ENCODE data around the gene LMAN2L.

LMAN2L gene

GRCh38 chr2:96733931-96734330 lies 5.9 kb downstream of the LMAN2L start:
- H4K5ac ChIP-seq (ENCODE audit: low read length) = no peak overlapping the region
- H3K27ac ChIP-seq (ENCODE audit: low read depth, low read length) = no peak overlapping the region
- H3K79me2 ChIP-seq (ENCODE audit: control insufficient read depth, insufficient read depth, low read length) = peaks cover 5% of the 10 kb centered on the region
- no peak overlapping the region for H3K9ac ChIP-seq (ENCODE audit: low read length)
- H3K36me3 ChIP-seq (ENCODE audit: control insufficient read depth, insufficient read depth, low read length) = peaks cover 9% of the 10 kb centered on the region
- H2BK5ac ChIP-seq (ENCODE audit: low read length) = no peak overlapping the region
- no peaks in the 10 kb centered on the region for H3K27me3 ChIP-seq (ENCODE audit: insufficient read depth, low read length, poor library complexity)
- no peaks in the 10 kb centered on the region for H3K4me1 ChIP-seq (ENCODE audit: control insufficient read depth, low read depth, low read length)
- H3K56ac ChIP-seq (ENCODE audit: low read length) = no peak overlapping the region
- no peak overlapping the region for H2AK5ac ChIP-seq (ENCODE audit: low read length)
- H2BK15ac ChIP-seq (replicated peaks; ENCODE audit: low read depth) = no peak overlapping the region
- no peak overlapping the region for H2BK120ac ChIP-seq (ENCODE audit: low read depth, low read length)
- no peak overlapping the region for H3K18ac ChIP-seq (ENCODE audit: low read length)
- H4K8ac ChIP-seq (ENCODE audit: low read depth, low read length) = no peak overlapping the region
- peaks cover 6% of the 10 kb centered on the region for H3K79me1 ChIP-seq (ENCODE audit: low read length)
- H3K4me2 ChIP-seq (ENCODE audit: low read length) = no peak overlapping the region
- H3K4me3 ChIP-seq (ENCODE audit: low read length) = no peak overlapping the region
- no peak for DNase-seq
- H3K23ac ChIP-seq (ENCODE audit: low read length) = no peak overlapping the region
- no CpG with 5 or more reads among the region's 3 CpGs for WGBS (ENCODE audit: extremely low coverage, insufficient coverage, low lambda C conversion rate)
- H3K4ac ChIP-seq (ENCODE audit: low read depth, low read length) = no peak overlapping the region

- Histone ChIP-seq H3K27me3 (ENCODE audit: insufficient read depth, low read length, poor library complexity) (no peaks in the 10 kb centered on the region), H3K4ac (ENCODE audit: low read depth, low read length) (no peak overlapping the region), H2AK5ac (ENCODE audit: low read length) (no peak overlapping the region), H3K9ac (ENCODE audit: low read length) (no peak overlapping the region), H4K5ac (ENCODE audit: low read length) (no peak overlapping the region), H3K4me1 (ENCODE audit: control insufficient read depth, low read depth, low read length) (no peaks in the 10 kb centered on the region), H2BK15ac (replicated peaks; ENCODE audit: low read depth) (no peak overlapping the region), H3K18ac (ENCODE audit: low read length) (no peak overlapping the region), H4K8ac (ENCODE audit: low read depth, low read length) (no peak overlapping the region), H3K56ac (ENCODE audit: low read length) (no peak overlapping the region), H3K36me3 (ENCODE audit: control insufficient read depth, insufficient read depth, low read length) (peaks cover 11% of the 10 kb centered on the region), H3K79me1 (ENCODE audit: low read length) (no peaks in the 10 kb centered on the region), H2BK120ac (ENCODE audit: low read depth, low read length) (no peak overlapping the region), H3K4me3 (ENCODE audit: low read length) (no peak overlapping the region), H3K79me2 (ENCODE audit: control insufficient read depth, insufficient read depth, low read length) (no peaks in the 10 kb centered on the region), H3K27ac (ENCODE audit: low read depth, low read length) (no peak overlapping the region), H3K4me2 (ENCODE audit: low read length) (no peak overlapping the region), H3K23ac (ENCODE audit: low read length) (no peak overlapping the region), H2BK5ac (ENCODE audit: low read length) (no peak overlapping the region)
- no CpG with 5 or more reads among the region's 2 CpGs for WGBS (ENCODE audit: extremely low coverage, insufficient coverage, low lambda C conversion rate)
- no peak for DNase-seq
Measured at GRCh38 chr2:96730212-96730611, 9.7 kb downstream of the LMAN2L start.

GRCh38 chr2:96729748-96730147 lies 10.1 kb downstream of the LMAN2L start:
- H3K79me2 ChIP-seq (ENCODE audit: control insufficient read depth, insufficient read depth, low read length) = no peaks in the 10 kb centered on the region
- WGBS (ENCODE audit: extremely low coverage, insufficient coverage, low lambda C conversion rate) = no CpG with 5 or more reads among the region's 7 CpGs
- H3K56ac ChIP-seq (ENCODE audit: low read length) = no peak overlapping the region
- H3K4me3 ChIP-seq (ENCODE audit: low read length) = no peak overlapping the region
- H3K4ac ChIP-seq (ENCODE audit: low read depth, low read length) = no peak overlapping the region
- no peaks in the 10 kb centered on the region for H3K27me3 ChIP-seq (ENCODE audit: insufficient read depth, low read length, poor library complexity)
- no peak overlapping the region for H3K9ac ChIP-seq (ENCODE audit: low read length)
- H3K4me2 ChIP-seq (ENCODE audit: low read length) = no peak overlapping the region
- H4K8ac ChIP-seq (ENCODE audit: low read depth, low read length) = no peak overlapping the region
- H2BK15ac ChIP-seq (replicated peaks; ENCODE audit: low read depth) = no peak overlapping the region
- peaks cover 11% of the 10 kb centered on the region for H3K36me3 ChIP-seq (ENCODE audit: control insufficient read depth, insufficient read depth, low read length)
- no peak overlapping the region for H3K18ac ChIP-seq (ENCODE audit: low read length)
- H2AK5ac ChIP-seq (ENCODE audit: low read length) = no peak overlapping the region
- H3K79me1 ChIP-seq (ENCODE audit: low read length) = no peaks in the 10 kb centered on the region
- H4K5ac ChIP-seq (ENCODE audit: low read length) = no peak overlapping the region
- H2BK120ac ChIP-seq (ENCODE audit: low read depth, low read length) = no peak overlapping the region
- no peak overlapping the region for H3K23ac ChIP-seq (ENCODE audit: low read length)
- no peaks in the 10 kb centered on the region for H3K4me1 ChIP-seq (ENCODE audit: control insufficient read depth, low read depth, low read length)
- DNase-seq = no peak
- H2BK5ac ChIP-seq (ENCODE audit: low read length) = no peak overlapping the region
- no peak overlapping the region for H3K27ac ChIP-seq (ENCODE audit: low read depth, low read length)

GRCh38 chr2:96727431-96727830 lies 12.4 kb downstream of the LMAN2L start:
- WGBS (ENCODE audit: extremely low coverage, insufficient coverage, low lambda C conversion rate) = no CpG with 5 or more reads among the region's 5 CpGs
- peaks cover 9% of the 10 kb centered on the region for H3K36me3 ChIP-seq (ENCODE audit: control insufficient read depth, insufficient read depth, low read length)
- H3K23ac ChIP-seq (ENCODE audit: low read length) = no peak overlapping the region

GRCh38 chr2:96726131-96726530 lies 13.7 kb downstream of the LMAN2L start:
- no peak overlapping the region for H3K18ac ChIP-seq (ENCODE audit: low read length)
- no peak overlapping the region for H3K27ac ChIP-seq (ENCODE audit: low read depth, low read length)
- no peak overlapping the region for H3K23ac ChIP-seq (ENCODE audit: low read length)
- H3K36me3 ChIP-seq (ENCODE audit: control insufficient read depth, insufficient read depth, low read length) = peaks cover 9% of the 10 kb centered on the region
- no CpG with 5 or more reads among the region's 4 CpGs for WGBS (ENCODE audit: extremely low coverage, insufficient coverage, low lambda C conversion rate)
- DNase-seq = no peak
- H2BK15ac ChIP-seq (replicated peaks; ENCODE audit: low read depth) = no peak overlapping the region
- H4K5ac ChIP-seq (ENCODE audit: low read length) = no peak overlapping the region
- H2AK5ac ChIP-seq (ENCODE audit: low read length) = no peak overlapping the region
- no peaks in the 10 kb centered on the region for H3K79me1 ChIP-seq (ENCODE audit: low read length)
- H2BK120ac ChIP-seq (ENCODE audit: low read depth, low read length) = no peak overlapping the region
- no peak overlapping the region for H3K4me3 ChIP-seq (ENCODE audit: low read length)
- no peak overlapping the region for H3K9ac ChIP-seq (ENCODE audit: low read length)
- H3K4me1 ChIP-seq (ENCODE audit: control insufficient read depth, low read depth, low read length) = no peaks in the 10 kb centered on the region
- no peak overlapping the region for H2BK5ac ChIP-seq (ENCODE audit: low read length)
- H3K27me3 ChIP-seq (ENCODE audit: insufficient read depth, low read length, poor library complexity) = no peaks in the 10 kb centered on the region
- no peak overlapping the region for H4K8ac ChIP-seq (ENCODE audit: low read depth, low read length)
- H3K4me2 ChIP-seq (ENCODE audit: low read length) = no peak overlapping the region
- H3K79me2 ChIP-seq (ENCODE audit: control insufficient read depth, insufficient read depth, low read length) = no peaks in the 10 kb centered on the region
- H3K4ac ChIP-seq (ENCODE audit: low read depth, low read length) = no peak overlapping the region
- H3K56ac ChIP-seq (ENCODE audit: low read length) = no peak overlapping the region

More at GRCh38 chr2:96727431-96727830, 12.4 kb downstream of the LMAN2L start:
- H3K4ac ChIP-seq (ENCODE audit: low read depth, low read length) = no peak overlapping the region
- H3K27me3 ChIP-seq (ENCODE audit: insufficient read depth, low read length, poor library complexity) = no peaks in the 10 kb centered on the region
- DNase-seq = no peak
- no peaks in the 10 kb centered on the region for H3K4me1 ChIP-seq (ENCODE audit: control insufficient read depth, low read depth, low read length)
- no peak overlapping the region for H2BK15ac ChIP-seq (replicated peaks; ENCODE audit: low read depth)
- no peaks in the 10 kb centered on the region for H3K79me2 ChIP-seq (ENCODE audit: control insufficient read depth, insufficient read depth, low read length)
- no peak overlapping the region for H4K8ac ChIP-seq (ENCODE audit: low read depth, low read length)
- H3K56ac ChIP-seq (ENCODE audit: low read length) = no peak overlapping the region
- H3K4me3 ChIP-seq (ENCODE audit: low read length) = no peak overlapping the region
- no peak overlapping the region for H2BK5ac ChIP-seq (ENCODE audit: low read length)
- H2BK120ac ChIP-seq (ENCODE audit: low read depth, low read length) = no peak overlapping the region
- no peak overlapping the region for H4K5ac ChIP-seq (ENCODE audit: low read length)
- no peak overlapping the region for H2AK5ac ChIP-seq (ENCODE audit: low read length)
- no peak overlapping the region for H3K27ac ChIP-seq (ENCODE audit: low read depth, low read length)
- H3K79me1 ChIP-seq (ENCODE audit: low read length) = no peaks in the 10 kb centered on the region
- H3K18ac ChIP-seq (ENCODE audit: low read length) = no peak overlapping the region
- no peak overlapping the region for H3K4me2 ChIP-seq (ENCODE audit: low read length)
- no peak overlapping the region for H3K9ac ChIP-seq (ENCODE audit: low read length)

- peaks cover 3% of the 10 kb centered on the region for H3K36me3 ChIP-seq (ENCODE audit: control insufficient read depth, insufficient read depth, low read length)
- H3K4ac ChIP-seq (ENCODE audit: low read depth, low read length) = no peak overlapping the region
Measured at GRCh38 chr2:96716388-96716787, 23.5 kb downstream of the LMAN2L start.

More at GRCh38 chr2:96716388-96716787, 23.5 kb downstream of the LMAN2L start:
- no peak overlapping the region for H2BK5ac ChIP-seq (ENCODE audit: low read length)
- no peaks in the 10 kb centered on the region for H3K79me1 ChIP-seq (ENCODE audit: low read length)
- no peak overlapping the region for H4K8ac ChIP-seq (ENCODE audit: low read depth, low read length)
- H3K56ac ChIP-seq (ENCODE audit: low read length) = no peak overlapping the region
- H3K23ac ChIP-seq (ENCODE audit: low read length) = no peak overlapping the region
- no peak overlapping the region for H4K5ac ChIP-seq (ENCODE audit: low read length)
- H3K4me1 ChIP-seq (ENCODE audit: control insufficient read depth, low read depth, low read length) = no peaks in the 10 kb centered on the region
- no peaks in the 10 kb centered on the region for H3K27me3 ChIP-seq (ENCODE audit: insufficient read depth, low read length, poor library complexity)
- H3K4me3 ChIP-seq (ENCODE audit: low read length) = no peak overlapping the region
- no peak overlapping the region for H2AK5ac ChIP-seq (ENCODE audit: low read length)
- H2BK15ac ChIP-seq (replicated peaks; ENCODE audit: low read depth) = no peak overlapping the region
- H2BK120ac ChIP-seq (ENCODE audit: low read depth, low read length) = no peak overlapping the region
- no peak overlapping the region for H3K9ac ChIP-seq (ENCODE audit: low read length)
- no peaks in the 10 kb centered on the region for H3K79me2 ChIP-seq (ENCODE audit: control insufficient read depth, insufficient read depth, low read length)
- H3K4me2 ChIP-seq (ENCODE audit: low read length) = no peak overlapping the region
- no peak for DNase-seq
- H3K27ac ChIP-seq (ENCODE audit: low read depth, low read length) = no peak overlapping the region
- no peak overlapping the region for H3K18ac ChIP-seq (ENCODE audit: low read length)

Measured in mesendoderm (in vitro differentiated cells).